Inflammatory macrophage (primary cell): ENCODE measurements around the gene IGLON5.

Experiments
- DNase-seq, 2 donors: peaks; one replicate each; pipeline ENCODE4 v3.0.0-alpha.2; 2020 to 2022

Gene IGLON5

GRCh38 chr19:51366389-51367254 is 55.2 kb downstream of the IGLON5 start:
- DNase-seq = peak; percentile 97 to 98

- DNase-seq = no peak
These were observed 55.8 kb downstream of the IGLON5 start for GRCh38 chr19:51367255-51367564.

- peak; percentile 98 for DNase-seq
These were observed 56.3 kb downstream of the IGLON5 start for GRCh38 chr19:51367565-51368365.

GRCh38 chr19:51368366-51369282 is 57.2 kb downstream of the IGLON5 start, which contains the start of gene CLDND2:
Gene CLDND2 (minus strand): TSS chr19:51369003. CDS start chr19:51368577, 426 bp downstream.
- peak in 1 of 2 donors; percentile 6 for DNase-seq

GRCh38 chr19:51370230-51370629 is 58.8 kb downstream of the IGLON5 start:
- DNase-seq = no peak

- DNase-seq = no peak
These were observed 59.8 kb downstream of the IGLON5 start for GRCh38 chr19:51371186-51371690.

GRCh38 chr19:51372021-51372648 is 60.7 kb downstream of the IGLON5 start:
- DNase-seq = no peak

- peak in 1 of 2 donors; percentile 3 for DNase-seq
These were observed 61.4 kb downstream of the IGLON5 start, which contains the start of gene NKG7 for GRCh38 chr19:51372649-51373504. Gene NKG7 (minus strand): TSS chr19:51372654. CDS start chr19:51372535, 119 bp downstream.

GRCh38 chr19:51375504-51376221 is 64.2 kb downstream of the IGLON5 start:
- no peak for DNase-seq

- DNase-seq = no peak
These were observed 66.0 kb downstream of the IGLON5 start for GRCh38 chr19:51377422-51377821.

GRCh38 chr19:51380379-51380778 is 68.9 kb downstream of the IGLON5 start:
- DNase-seq = no peak
